Measurements from ENCODE around the gene ODF2L.

DNA sequence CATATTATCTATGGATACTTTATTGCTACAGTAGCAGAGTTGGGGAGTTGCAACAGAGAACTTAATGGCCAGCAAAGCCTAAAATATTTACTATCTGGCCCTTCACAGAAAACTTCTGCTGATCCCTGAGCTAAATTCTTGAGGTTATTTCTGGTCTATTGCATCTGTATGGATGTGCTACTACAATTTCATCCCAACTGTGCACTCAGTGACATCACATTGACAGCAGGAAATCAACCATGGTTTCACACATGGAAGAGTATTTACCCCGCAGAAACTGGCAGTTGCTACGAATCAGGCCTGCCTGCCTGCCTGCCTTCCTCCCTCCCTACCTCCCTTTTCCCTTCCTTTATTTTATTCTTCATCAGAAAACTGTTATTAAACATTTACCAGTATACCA, 39.9 kb upstream of the ODF2L start:
- TF ChIP-seq, protein P1, sequence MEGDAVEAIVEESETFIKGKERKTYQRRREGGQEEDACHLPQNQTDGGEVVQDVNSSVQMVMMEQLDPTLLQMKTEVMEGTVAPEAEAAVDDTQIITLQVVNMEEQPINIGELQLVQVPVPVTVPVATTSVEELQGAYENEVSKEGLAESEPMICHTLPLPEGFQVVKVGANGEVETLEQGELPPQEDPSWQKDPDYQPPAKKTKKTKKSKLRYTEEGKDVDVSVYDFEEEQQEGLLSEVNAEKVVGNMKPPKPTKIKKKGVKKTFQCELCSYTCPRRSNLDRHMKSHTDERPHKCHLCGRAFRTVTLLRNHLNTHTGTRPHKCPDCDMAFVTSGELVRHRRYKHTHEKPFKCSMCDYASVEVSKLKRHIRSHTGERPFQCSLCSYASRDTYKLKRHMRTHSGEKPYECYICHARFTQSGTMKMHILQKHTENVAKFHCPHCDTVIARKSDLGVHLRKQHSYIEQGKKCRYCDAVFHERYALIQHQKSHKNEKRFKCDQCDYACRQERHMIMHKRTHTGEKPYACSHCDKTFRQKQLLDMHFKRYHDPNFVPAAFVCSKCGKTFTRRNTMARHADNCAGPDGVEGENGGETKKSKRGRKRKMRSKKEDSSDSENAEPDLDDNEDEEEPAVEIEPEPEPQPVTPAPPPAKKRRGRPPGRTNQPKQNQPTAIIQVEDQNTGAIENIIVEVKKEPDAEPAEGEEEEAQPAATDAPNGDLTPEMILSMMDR (conservative IDR thresholded peaks at IDR 0.05; ENCODE audit: low read depth, low read length) = no peak
- no peak for TF ChIP-seq POLR2A (IDR thresholded peaks at IDR 0.05; ENCODE audit: low read depth, low read length)
- TF ChIP-seq SMC3 (IDR thresholded peaks at IDR 0.05; ENCODE audit: low read depth, low read length) = no peak
- no peak for TF ChIP-seq MAFK (IDR thresholded peaks at IDR 0.05; ENCODE audit: low read depth, low read length)
- no peak for TF ChIP-seq NFE2L2 (IDR thresholded peaks at IDR 0.05; ENCODE audit: low read depth, low read length)
- TF ChIP-seq RAD21 (IDR thresholded peaks at IDR 0.05; ENCODE audit: low read length) = no peak
- no peak for TF ChIP-seq MAZ (IDR thresholded peaks at IDR 0.05; ENCODE audit: borderline replicate concordance, low read depth, low read length)
- TF ChIP-seq CHD1 (IDR thresholded peaks at IDR 0.05; ENCODE audit: low read depth, low read length) = no peak
- TF ChIP-seq RFX5 (IDR thresholded peaks at IDR 0.05; ENCODE audit: low read depth, low read length) = no peak
- TF ChIP-seq CEBPB (IDR thresholded peaks at IDR 0.05; ENCODE audit: low read depth, low read length) = no peak
- TF ChIP-seq BHLHE40 (IDR thresholded peaks at IDR 0.05; ENCODE audit: low read depth, low read length) = no peak

Measured in IMR-90 (cell line).